Measurements from ENCODE around the gene LRIF1.

- no peak for TF ChIP-seq CTCF (IDR thresholded peaks at IDR 0.05)
- TF ChIP-seq POLR2A (IDR thresholded peaks at IDR 0.05): no peak
- no peak for TF ChIP-seq POLR2AphosphoS5 (IDR thresholded peaks at IDR 0.05)
These were observed 49.0 kb downstream of the LRIF1 start for GRCh38 chr1:110914676-110915075.
